ENCODE results near the gene SIGLEC10. TPM values are rescaled to one million over a fixed set of nuclear protein-coding genes. Genes with fewer than 3 reads are reported as not detected.

Gene SIGLEC10, protein sequence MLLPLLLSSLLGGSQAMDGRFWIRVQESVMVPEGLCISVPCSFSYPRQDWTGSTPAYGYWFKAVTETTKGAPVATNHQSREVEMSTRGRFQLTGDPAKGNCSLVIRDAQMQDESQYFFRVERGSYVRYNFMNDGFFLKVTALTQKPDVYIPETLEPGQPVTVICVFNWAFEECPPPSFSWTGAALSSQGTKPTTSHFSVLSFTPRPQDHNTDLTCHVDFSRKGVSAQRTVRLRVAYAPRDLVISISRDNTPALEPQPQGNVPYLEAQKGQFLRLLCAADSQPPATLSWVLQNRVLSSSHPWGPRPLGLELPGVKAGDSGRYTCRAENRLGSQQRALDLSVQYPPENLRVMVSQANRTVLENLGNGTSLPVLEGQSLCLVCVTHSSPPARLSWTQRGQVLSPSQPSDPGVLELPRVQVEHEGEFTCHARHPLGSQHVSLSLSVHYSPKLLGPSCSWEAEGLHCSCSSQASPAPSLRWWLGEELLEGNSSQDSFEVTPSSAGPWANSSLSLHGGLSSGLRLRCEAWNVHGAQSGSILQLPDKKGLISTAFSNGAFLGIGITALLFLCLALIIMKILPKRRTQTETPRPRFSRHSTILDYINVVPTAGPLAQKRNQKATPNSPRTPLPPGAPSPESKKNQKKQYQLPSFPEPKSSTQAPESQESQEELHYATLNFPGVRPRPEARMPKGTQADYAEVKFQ
- total RNA-seq: 3.0 TPM

DNA sequence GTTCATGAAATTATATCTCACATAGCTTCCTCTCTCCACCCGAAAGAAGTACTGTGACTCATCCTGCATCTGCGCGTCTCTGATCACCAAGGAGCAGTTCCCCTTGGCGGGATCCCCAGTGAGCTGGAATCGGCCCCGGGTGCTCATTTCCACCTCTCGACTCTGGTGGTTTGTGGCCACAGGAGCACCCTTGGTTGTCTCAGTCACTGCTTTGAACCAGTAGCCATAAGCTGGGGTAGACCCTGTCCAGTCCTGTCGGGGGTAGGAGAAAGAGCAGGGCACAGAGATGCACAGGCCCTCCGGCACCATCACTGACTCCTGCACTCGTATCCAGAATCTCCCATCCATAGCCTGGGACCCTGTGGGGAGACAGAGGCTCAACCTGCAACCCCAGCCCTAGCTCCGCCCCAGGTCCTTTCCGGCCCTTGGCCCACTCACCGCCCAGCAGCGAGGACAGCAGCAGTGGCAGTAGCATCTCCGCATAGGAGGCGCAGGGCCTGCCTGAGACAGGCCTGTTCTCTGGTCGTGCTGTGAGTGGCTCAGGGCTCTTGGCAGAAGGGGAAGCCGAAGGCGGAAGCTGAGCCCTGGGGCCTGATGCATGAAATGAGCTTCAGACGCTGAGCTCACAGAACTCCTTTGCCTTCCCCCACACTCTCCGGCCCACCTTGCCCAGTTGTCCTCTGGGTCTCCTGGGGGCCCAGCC is at the start of gene SIGLEC10:
Gene SIGLEC10 (minus strand): TSS at position 536 of the 703 bp plus-strand sequence. CDS start 61 bp downstream, at position 475.

GRCh38 chr19:51458051-51458645 is 40.7 kb upstream of the SIGLEC10 start, which contains the start of gene SIGLEC8:
SIGLEC8 (minus strand) TSS chr19:51458454; CDS start chr19:51458387, 67 bp downstream.

DNA sequence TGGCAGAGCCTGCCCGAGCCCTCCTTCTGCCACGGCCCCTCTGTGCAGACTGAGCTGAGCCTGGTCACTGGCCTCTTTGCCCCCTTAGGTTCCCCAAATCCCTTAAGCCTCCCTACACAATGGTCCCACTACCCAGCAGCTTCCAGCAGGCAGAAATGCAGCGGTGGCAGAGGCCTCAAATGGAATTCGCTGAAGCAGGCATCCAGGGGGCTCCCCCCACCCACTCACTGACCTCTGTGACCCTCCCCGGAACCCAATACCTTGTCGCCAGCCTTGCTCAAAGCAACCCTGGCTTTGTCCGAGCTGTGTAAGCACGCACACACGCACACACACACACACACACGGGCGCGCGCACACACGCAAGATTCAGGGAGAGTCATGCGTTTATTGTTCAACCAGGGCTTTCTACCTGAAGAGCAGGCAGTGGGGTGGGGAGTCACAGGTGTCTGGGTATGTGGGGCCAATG is 29.5 kb downstream of the SIGLEC10 start, which contains the start of gene LIM2:
Gene LIM2 (minus strand): TSS at position 51 of the 466 bp plus-strand sequence. CDS start 531 bp downstream, outside the sequence.

DNA sequence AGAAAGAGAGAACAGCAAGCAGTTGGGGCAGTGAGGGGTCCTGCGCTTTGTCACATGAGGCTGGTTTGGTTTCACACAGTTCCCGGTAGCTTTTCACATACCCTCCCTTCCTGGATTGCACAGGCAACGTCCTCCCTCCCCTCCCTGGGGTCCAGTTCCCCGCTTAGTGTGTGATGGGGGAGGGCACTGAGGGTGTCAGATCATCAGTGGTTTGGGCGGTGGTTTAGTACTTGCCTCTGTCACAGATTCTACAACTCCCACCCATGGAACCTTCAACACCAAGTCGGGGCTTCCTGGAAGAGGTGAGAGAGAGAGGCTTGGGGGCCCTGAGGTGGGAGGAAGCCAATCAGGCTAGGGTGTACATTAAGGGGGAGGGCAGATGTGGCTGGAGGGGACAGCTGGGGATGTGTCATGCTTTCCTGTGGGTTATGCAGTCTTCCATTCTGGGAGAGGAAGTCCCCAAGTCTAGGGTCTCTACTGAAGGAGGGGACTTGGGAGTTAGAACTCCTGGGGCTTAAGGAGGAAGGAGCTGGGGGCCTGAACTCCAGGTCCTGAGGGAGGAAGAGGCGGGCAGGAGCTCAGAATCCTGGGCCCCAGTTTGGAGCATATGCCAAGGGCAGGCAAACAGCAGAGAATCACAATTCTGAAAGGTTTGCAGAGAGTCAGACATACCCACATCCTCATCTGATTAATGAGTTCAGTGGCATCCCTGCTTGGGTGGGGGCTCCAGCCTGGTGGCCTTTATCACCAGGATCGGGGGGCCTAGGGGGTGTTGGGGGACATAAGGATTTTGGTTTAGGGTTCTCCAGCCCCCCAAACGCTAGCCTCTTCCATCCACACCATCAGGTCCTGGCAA is 44.6 kb downstream of the SIGLEC10 start, which contains the start of gene NKG7:
Gene NKG7 (minus strand): TSS at position 6 of the 856 bp plus-strand sequence. CDS start 119 bp downstream, outside the sequence.

DNA sequence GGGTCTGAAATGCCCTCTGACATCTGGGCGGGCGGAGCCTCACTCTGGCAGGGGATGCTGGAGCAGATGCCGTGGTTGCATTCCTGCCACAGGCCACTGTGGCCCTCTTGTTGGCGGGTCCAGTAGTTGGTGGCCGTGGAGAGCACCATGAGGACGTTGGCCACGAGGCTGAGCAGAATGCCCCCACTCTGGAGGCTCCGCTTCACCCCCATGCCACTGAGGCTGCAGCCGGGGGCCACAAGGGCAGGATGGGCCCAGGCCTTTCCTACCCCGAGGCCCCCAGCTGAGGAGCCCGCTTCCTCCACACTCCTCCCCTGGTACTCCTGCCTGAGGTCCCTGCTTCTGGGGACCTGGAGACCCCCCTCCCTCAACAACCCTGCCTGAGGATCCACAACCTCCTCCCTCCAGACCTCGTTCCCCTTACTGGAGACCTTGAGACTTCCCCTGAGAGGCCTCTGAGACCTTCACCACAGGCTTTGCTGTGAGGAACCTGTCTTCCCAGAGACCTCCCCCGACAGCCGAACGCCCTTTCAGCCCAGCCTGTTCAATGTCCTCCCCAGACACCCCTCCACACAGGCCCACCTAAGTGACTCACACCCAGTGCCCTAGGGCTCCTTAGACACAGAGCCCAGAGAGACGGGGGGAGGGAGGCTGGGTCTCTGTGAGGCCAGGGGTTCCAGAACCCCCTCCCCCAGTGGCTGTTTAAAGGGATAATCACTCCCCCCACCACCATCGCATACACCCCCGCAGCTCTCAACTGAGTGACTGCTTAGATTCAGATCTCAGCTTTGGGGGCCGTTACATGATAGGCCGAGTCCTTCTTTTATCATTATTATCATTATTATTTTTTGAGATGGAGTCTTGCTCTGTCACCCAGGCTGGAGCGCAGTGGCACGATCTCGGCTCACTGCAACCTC is 48.8 kb downstream of the SIGLEC10 start, which contains the start of gene CLDND2:
Gene CLDND2 (minus strand): TSS at position 638 of the 917 bp plus-strand sequence. CDS start 426 bp downstream, at position 212.

GRCh38 chr19:51365965-51366388 is 51.5 kb downstream of the SIGLEC10 start, which contains the start of gene ETFB:
ETFB (minus strand) TSS chr19:51366388; CDS start chr19:51366326, 62 bp downstream.

Small RNA genes lying within 50 kb of the gene (small RNA-seq; reads per million reads assigned to genes)
- not detected for gene AC020914.5

Other genes with a start within 250 kb of the SIGLEC10 start
- gene CD33, start 192.6 kb downstream of the SIGLEC10 start, total RNA-seq: 0.23 TPM
- not detected for gene SIGLECL1, start 166.6 kb downstream of the SIGLEC10 start, total RNA-seq
- gene IGLON5, start 106.0 kb downstream of the SIGLEC10 start, total RNA-seq: 9.5 TPM
- gene VSIG10L, start 75.5 kb downstream of the SIGLEC10 start, total RNA-seq: 1.6 TPM
- 54.9 TPM for gene ETFB, start 51.3 kb downstream of the SIGLEC10 start, total RNA-seq
- gene CLDND2, start 48.6 kb downstream of the SIGLEC10 start, total RNA-seq: not detected
- 0.46 TPM for gene NKG7, start 45.0 kb downstream of the SIGLEC10 start, total RNA-seq
- gene LIM2, start 29.7 kb downstream of the SIGLEC10 start, total RNA-seq: not detected
- gene C19orf84, start 27.1 kb downstream of the SIGLEC10 start, total RNA-seq: not detected
- 2.3 TPM for gene SIGLEC8, start 40.8 kb upstream of the SIGLEC10 start, total RNA-seq
- gene CEACAM18, start 60.9 kb upstream of the SIGLEC10 start, total RNA-seq: not detected
- gene SIGLEC12, start 84.2 kb upstream of the SIGLEC10 start, total RNA-seq: not detected
- not detected for gene SIGLEC6, start 114.0 kb upstream of the SIGLEC10 start, total RNA-seq
- gene ZNF175, start 153.6 kb upstream of the SIGLEC10 start, total RNA-seq: 9.9 TPM
- 0.23 TPM for gene SIGLEC5, start 212.8 kb upstream of the SIGLEC10 start, total RNA-seq
- gene SIGLEC14, start 229.2 kb upstream of the SIGLEC10 start, total RNA-seq: 1.2 TPM